MM.1S (cell line): ENCODE measurements around the gene NPPB.
"Not testable (repeated sequence)": the region's sequence is repeated elsewhere in the genome, so short reads cannot be mapped to it uniquely, and the experiment has no call there.

Source experiments
- DNase-seq: peaks from one replicate; pipeline ENCODE4 v3.0.0-alpha.2; 2015
- H2AFZ ChIP-seq: fragments of 300-600 bp; sonication (generic); 2 replicates; pipeline ENCODE4 v1.6.0; 2016; ENCODE audit warnings: antibody characterized with exemption, low read length
- H3F3A ChIP-seq: fragments of 300-600 bp; sonication (generic); 2 replicates; pipeline ENCODE4 v1.6.1; 2016; ENCODE audit warnings: mild to moderate bottlenecking, antibody characterized with exemption, low read length, moderate library complexity, mixed read lengths; ENCODE audit not compliant: insufficient read depth
- H3K27ac ChIP-seq: fragments of 300-600 bp; sonication (generic); 2 replicates; pipeline ENCODE4 v1.5.1; 2016; ENCODE audit warnings: mild to moderate bottlenecking, low read length
- H3K27me3 ChIP-seq: fragments of 300-600 bp; sonication (generic); replicated peaks from 2 replicates; pipeline ENCODE4 v1.6.0; 2016; ENCODE audit warnings: low read length; ENCODE audit not compliant: insufficient read depth
- H3K36me3 ChIP-seq: fragments of 300-600 bp; sonication (generic); replicated peaks from 2 replicates; pipeline ENCODE4 v1.6.1; 2016; ENCODE audit warnings: mild to moderate bottlenecking, low read length, mixed read lengths; ENCODE audit not compliant: insufficient read depth
- H3K4me1 ChIP-seq: fragments of 300-600 bp; sonication (generic); 2 replicates; pipeline ENCODE4 v1.6.1; 2016; ENCODE audit warnings: low read length, mixed read lengths
- H3K4me2 ChIP-seq: fragments of 300-600 bp; sonication (generic); 2 replicates; pipeline ENCODE4 v1.6.0; 2016; ENCODE audit warnings: low read depth, low read length
- H3K4me3 ChIP-seq: fragments of 300-600 bp; sonication (generic); 2 replicates; pipeline ENCODE4 v1.5.1; 2016; ENCODE audit warnings: low read length, mixed read lengths
- H3K79me2 ChIP-seq: fragments of 300-600 bp; sonication (generic); 2 replicates; pipeline ENCODE4 v1.6.1; 2016; ENCODE audit warnings: mixed run types, low read length, mixed read lengths
- H3K9ac ChIP-seq: fragments of 300-600 bp; sonication (generic); 2 replicates; pipeline ENCODE4 v1.6.1; 2016; ENCODE audit warnings: low read length, mixed read lengths
- H3K9me2 ChIP-seq: fragments of 300-600 bp; sonication (generic); replicated peaks from 2 replicates; pipeline ENCODE4 v1.6.1; 2016; ENCODE audit warnings: mild to moderate bottlenecking, low read length, mixed read lengths; ENCODE audit not compliant: insufficient read depth
- H3K9me3 ChIP-seq: fragments of 300-600 bp; sonication (generic); replicated peaks from 2 replicates; pipeline ENCODE4 v1.6.1; 2016; ENCODE audit warnings: mild to moderate bottlenecking, low read length, mixed read lengths; ENCODE audit not compliant: insufficient read depth
- H4K20me1 ChIP-seq: fragments of 300-600 bp; sonication (generic); 2 replicates; pipeline ENCODE4 v1.6.1; 2016; ENCODE audit warnings: mild to moderate bottlenecking, low read length, moderate library complexity, mixed read lengths; ENCODE audit not compliant: insufficient read depth
- EZH2 ChIP-seq: fragments of 300-600 bp; sonication (generic); optimal IDR thresholded peaks from 2 replicates; pipeline ENCODE3; 2017; ENCODE audit warnings: low read depth, mild to moderate bottlenecking, antibody characterized with exemption, low read length, mixed read lengths
- EZH2phosphoT487 ChIP-seq: fragments of 300-600 bp; sonication (generic); IDR thresholded peaks from 2 replicates; pipeline ENCODE4 v1.6.1; 2018; ENCODE audit warnings: antibody characterized with exemption, low read length
- TF ChIP-seq, protein P1 (sequence below): fragments of 300-600 bp; sonication (generic); IDR thresholded peaks from 2 replicates; pipeline ENCODE4 v1.5.1; 2016; ENCODE audit warnings: antibody characterized with exemption, low read length, mixed read lengths

Gene NPPB

DNA sequence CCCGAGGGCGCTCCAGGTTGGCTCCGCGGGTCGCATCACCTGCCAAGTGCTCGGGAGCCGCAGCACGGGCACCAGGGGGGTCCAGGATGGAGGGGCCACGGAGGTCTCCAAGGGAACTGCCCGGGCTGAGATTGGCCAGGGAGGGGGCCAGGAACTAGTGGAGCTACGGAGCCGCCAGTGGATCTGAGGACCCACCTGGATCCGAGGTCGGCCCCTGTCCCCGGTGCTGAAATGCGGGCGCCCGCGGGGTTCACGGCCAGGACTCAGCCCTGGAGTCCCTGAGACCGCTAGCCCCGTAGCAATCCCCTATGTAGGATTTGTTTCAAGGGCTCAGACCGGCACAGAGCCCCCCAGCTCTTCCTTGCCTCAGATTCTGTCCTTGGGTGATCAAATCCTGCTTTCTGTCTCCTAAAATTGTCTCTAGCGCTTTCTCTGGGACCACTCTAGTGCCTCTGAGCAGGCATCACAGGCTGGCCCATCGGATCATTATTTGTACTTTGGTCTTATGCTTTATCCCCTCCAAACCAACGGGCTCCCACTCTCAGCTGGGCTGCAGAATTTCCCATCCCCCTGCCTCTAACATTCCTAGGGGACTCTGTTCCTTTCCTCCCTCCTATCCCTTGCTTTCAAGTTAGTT is 40.2 kb upstream of the NPPB start:
- H3K4me2 ChIP-seq: no peak overlapping the region
- H3K4me1 ChIP-seq: no peaks in the 10 kb centered on the region
- H3K36me3 ChIP-seq: no peaks in the 10 kb centered on the region
- H3K4me3 ChIP-seq: no peak overlapping the region
- peaks cover 59% of the 10 kb centered on the region for H3K27me3 ChIP-seq
- DNase-seq: no peak
- TF ChIP-seq, protein P1, sequence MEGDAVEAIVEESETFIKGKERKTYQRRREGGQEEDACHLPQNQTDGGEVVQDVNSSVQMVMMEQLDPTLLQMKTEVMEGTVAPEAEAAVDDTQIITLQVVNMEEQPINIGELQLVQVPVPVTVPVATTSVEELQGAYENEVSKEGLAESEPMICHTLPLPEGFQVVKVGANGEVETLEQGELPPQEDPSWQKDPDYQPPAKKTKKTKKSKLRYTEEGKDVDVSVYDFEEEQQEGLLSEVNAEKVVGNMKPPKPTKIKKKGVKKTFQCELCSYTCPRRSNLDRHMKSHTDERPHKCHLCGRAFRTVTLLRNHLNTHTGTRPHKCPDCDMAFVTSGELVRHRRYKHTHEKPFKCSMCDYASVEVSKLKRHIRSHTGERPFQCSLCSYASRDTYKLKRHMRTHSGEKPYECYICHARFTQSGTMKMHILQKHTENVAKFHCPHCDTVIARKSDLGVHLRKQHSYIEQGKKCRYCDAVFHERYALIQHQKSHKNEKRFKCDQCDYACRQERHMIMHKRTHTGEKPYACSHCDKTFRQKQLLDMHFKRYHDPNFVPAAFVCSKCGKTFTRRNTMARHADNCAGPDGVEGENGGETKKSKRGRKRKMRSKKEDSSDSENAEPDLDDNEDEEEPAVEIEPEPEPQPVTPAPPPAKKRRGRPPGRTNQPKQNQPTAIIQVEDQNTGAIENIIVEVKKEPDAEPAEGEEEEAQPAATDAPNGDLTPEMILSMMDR: no peak
- TF ChIP-seq EZH2 (no peak), EZH2phosphoT487 (no peak)
- no peaks in the 10 kb centered on the region for H3F3A ChIP-seq
- H3K9me2 ChIP-seq: no peaks in the 10 kb centered on the region
- no peak overlapping the region for H3K27ac ChIP-seq
- H3K9ac ChIP-seq: no peak overlapping the region
- H3K79me2 ChIP-seq: no peaks in the 10 kb centered on the region
- H4K20me1 ChIP-seq: no peaks in the 10 kb centered on the region
- H2AFZ ChIP-seq: no peak overlapping the region
- H3K9me3 ChIP-seq: no peaks in the 10 kb centered on the region

DNA sequence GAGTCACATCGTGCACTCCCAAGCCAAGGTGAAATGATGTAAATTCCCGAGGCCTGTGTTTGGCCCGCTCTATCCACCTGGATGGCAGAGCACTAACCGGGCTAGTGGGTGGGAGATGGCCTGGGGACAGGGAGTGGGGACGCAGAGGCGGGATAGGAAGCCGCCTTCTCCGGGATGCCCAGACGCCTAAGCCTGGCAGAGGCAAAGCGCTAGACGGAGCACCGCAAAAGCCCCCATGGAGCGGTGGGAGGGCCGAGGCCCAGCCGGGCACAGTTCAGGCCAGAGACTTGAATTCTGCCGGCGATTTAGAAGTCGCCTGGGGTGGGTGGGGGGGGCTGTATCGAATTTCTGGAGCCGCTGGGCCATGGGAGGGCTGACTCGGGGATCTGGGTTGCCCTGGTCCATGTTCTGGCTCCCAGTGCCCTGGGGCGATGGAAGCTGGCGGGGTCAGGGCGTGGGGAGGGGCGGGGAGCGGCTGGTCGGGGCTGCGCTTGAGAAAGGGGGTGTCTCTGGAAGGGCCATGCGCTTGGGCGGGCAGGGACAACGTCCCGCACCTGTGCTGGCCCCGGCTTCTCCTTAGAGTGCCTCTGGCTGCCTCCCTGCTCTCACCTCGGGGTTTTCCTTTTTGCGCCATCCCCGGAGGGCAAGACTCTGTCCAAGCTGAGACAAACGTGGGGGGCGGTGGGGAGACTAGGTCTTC is 39.5 kb upstream of the NPPB start:
- Histone ChIP-seq H4K20me1 (no peaks in the 10 kb centered on the region), H2AFZ (no peak overlapping the region), H3K4me3 (no peak overlapping the region), H3K27me3 (peaks cover 59% of the 10 kb centered on the region), H3K4me1 (no peaks in the 10 kb centered on the region), H3K4me2 (no peak overlapping the region), H3K79me2 (no peaks in the 10 kb centered on the region), H3K27ac (no peak overlapping the region), H3K9me2 (no peaks in the 10 kb centered on the region), H3K9me3 (no peaks in the 10 kb centered on the region), H3K9ac (no peak overlapping the region), H3K36me3 (no peaks in the 10 kb centered on the region), H3F3A (no peaks in the 10 kb centered on the region)
- no peak for DNase-seq
- TF ChIP-seq, protein P1: no peak
- TF ChIP-seq EZH2 (no peak), EZH2phosphoT487 (no peak)

DNA sequence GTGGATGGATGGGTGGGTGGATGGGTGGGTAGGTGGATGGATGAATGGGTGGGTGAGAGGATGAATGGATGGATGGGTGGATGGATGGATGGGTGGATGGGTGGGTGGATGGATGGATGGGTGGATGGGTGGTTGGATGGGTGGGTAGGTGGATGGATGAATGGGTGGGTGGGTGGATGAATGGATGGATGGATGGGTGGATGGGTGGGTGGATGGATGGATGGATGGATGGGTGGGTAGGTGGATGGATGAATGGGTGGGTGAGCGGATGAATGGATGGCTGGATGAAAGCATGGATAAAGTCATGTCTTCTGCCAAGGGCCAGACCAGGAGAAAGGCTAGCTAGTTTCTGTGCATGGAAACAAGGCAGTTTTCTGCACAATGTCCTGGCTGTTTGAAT is 35.8 kb upstream of the NPPB start:
- H3K4me2 ChIP-seq, H3K9me3 ChIP-seq, H3K9ac ChIP-seq, H3K9me2 ChIP-seq, H3F3A ChIP-seq, H4K20me1 ChIP-seq, DNase-seq, H3K27ac ChIP-seq, H3K4me3 ChIP-seq, H3K36me3 ChIP-seq, H3K4me1 ChIP-seq, H3K79me2 ChIP-seq, H2AFZ ChIP-seq: not testable (repeated sequence)
- peaks cover 67% of the 10 kb centered on the region for H3K27me3 ChIP-seq

DNA sequence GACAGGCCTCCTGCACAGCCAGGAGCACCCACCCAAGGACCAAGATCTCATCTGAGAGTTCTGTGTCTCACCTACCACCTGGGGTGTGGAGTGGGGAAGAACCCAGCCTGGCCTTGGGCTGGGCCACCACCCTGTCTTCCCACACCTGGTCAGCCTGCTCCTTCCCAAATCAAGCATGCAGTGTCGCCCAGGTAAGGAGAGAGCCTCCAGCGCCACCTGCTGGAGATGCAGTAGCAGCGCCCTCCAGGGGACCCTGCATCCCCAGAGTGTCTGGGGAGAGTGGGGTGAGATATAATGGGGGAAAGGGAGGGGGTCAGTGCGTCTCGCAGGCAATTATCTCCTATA is 35.1 kb upstream of the NPPB start:
- Histone ChIP-seq H3K27me3 (peaks cover 67% of the 10 kb centered on the region), H2AFZ (no peak overlapping the region), H3K27ac (no peak overlapping the region), H3K9me2 (no peaks in the 10 kb centered on the region), H4K20me1 (no peaks in the 10 kb centered on the region), H3K4me3 (no peak overlapping the region), H3F3A (no peaks in the 10 kb centered on the region), H3K36me3 (no peaks in the 10 kb centered on the region), H3K9ac (no peak overlapping the region), H3K4me2 (no peak overlapping the region), H3K4me1 (no peaks in the 10 kb centered on the region), H3K9me3 (no peaks in the 10 kb centered on the region), H3K79me2 (no peaks in the 10 kb centered on the region)
- TF ChIP-seq EZH2phosphoT487: no peak
- TF ChIP-seq, protein P1: peak; percentile 94
- peak; percentile 58 for DNase-seq
